Panc1 (cell line): ENCODE data around the gene STAG2. TPM values are rescaled to one million over a fixed set of nuclear protein-coding genes. Genes with fewer than 3 reads are reported as not detected.
"Not testable (repeated sequence)": the region's sequence is repeated elsewhere in the genome, so short reads cannot be mapped to it uniquely, and the experiment has no call there.

ENCODE experiments used
- ATAC-seq: fragments of 200-7000 bp; cut with Tn5 transposase; 2 replicates; pipeline ENCODE4 v1.9.1; 2020; ENCODE audit warnings: mild to moderate bottlenecking, moderate library complexity
- BruUV-seq: library from RNA; stranded (reverse); fragments of 400-500 nt; replicated peaks from 2 replicates; lab custom pipeline; 2021; lab: Mats Ljungman, UMichigan
- CTCF ChIA-PET: fragments of 300-600 bp; sonication (Branson Sonifier 250); formaldehyde crosslinking; loops from one replicate; lab custom pipeline; 2022; ENCODE audit warnings: antibody characterized with exemption; lab: Charles Lee
- POLR2A ChIA-PET: fragments of 300-600 bp; sonication (Branson Sonifier 250); formaldehyde crosslinking; loops from one replicate; lab custom pipeline; 2022; ENCODE audit warnings: antibody characterized with exemption; lab: Charles Lee
- DNase-seq: peaks from one replicate; pipeline ENCODE4 v3.0.0-alpha.2; 2010; ENCODE audit warnings: low read depth, low spot score
- H3K27ac ChIP-seq: 2 replicates; pipeline ENCODE4 v1.5.1; 2011; ENCODE audit warnings: mild to moderate bottlenecking, low read length, inconsistent platforms
- H3K27me3 ChIP-seq: fragments of 200-500 bp; sonication (Bioruptor generic); 2 replicates; pipeline ENCODE4 v1.6.0; 2014; ENCODE audit warnings: low read length, inconsistent platforms; ENCODE audit not compliant: control insufficient read depth, insufficient read depth
- H3K36me3 ChIP-seq: fragments of 200-500 bp; sonication (Bioruptor generic); 2 replicates; pipeline ENCODE4 v1.5.1; 2014; ENCODE audit warnings: inconsistent platforms, mild to moderate bottlenecking, low read length, moderate library complexity; ENCODE audit not compliant: control insufficient read depth, insufficient read depth
- H3K4me1 ChIP-seq: 2 replicates; pipeline ENCODE4 v1.5.1; 2011; ENCODE audit warnings: inconsistent platforms, mild to moderate bottlenecking, low read length, moderate library complexity; ENCODE audit not compliant: control insufficient read depth, insufficient read depth
- H3K4me3 ChIP-seq, 2 experiments: 2 replicates each; pipeline ENCODE4 v1.5.1; 2011 to 2012; ENCODE audit warnings: low read depth in 2 of 2, low read length in 2 of 2, mild to moderate bottlenecking in 2 of 2, inconsistent platforms in 1 of 2, moderate library complexity in 1 of 2
- H3K9me3 ChIP-seq: fragments of 200-500 bp; sonication (Bioruptor generic); 2 replicates; pipeline ENCODE4 v1.5.1; 2014; ENCODE audit warnings: low read depth, mild to moderate bottlenecking, inconsistent platforms, low read length, moderate library complexity; ENCODE audit not compliant: control insufficient read depth, insufficient read depth
- POLR2AphosphoS5 ChIP-seq: IDR thresholded peaks from 2 replicates; pipeline ENCODE4 v1.6.1; 2012; ENCODE audit warnings: mild to moderate bottlenecking, low read depth, low read length, moderate library complexity
- SIN3A ChIP-seq: IDR thresholded peaks from 2 replicates; pipeline ENCODE4 v1.6.1; 2012; ENCODE audit warnings: low read depth, mild to moderate bottlenecking, low read length, moderate library complexity, borderline replicate concordance; ENCODE audit not compliant: insufficient read depth
- TCF7L2 ChIP-seq: IDR thresholded peaks from 2 replicates; pipeline ENCODE4 v1.6.1; 2011; ENCODE audit warnings: mild to moderate bottlenecking, low read depth, low read length, inconsistent platforms
- in situ Hi-C: cut with HindIII; loops from 2 replicates; pipeline ENCODE4 v1.10.0; 2016; ENCODE audit warnings: low sequenced_read_pairs, low pct_unique_long_range_greater_than_20kb
- intact Hi-C: fragments of 100-400 bp; cut with micrococcal nuclease; formaldehyde crosslinking; loops from one replicate; pipeline ENCODE4 v1.10.0; 2022; ENCODE audit not compliant: unreplicated experiment
- total RNA-seq: library from RNA; stranded (reverse); gene quantifications from one replicate; pipeline ENCODE4 v1.2.1, GENCODE V29; 2021; ENCODE audit not compliant: unreplicated experiment
- TF ChIP-seq, protein P1 (sequence below): fragments of 450-650 bp; IDR thresholded peaks from 2 replicates; pipeline ENCODE4 v1.5.1; 2017; ENCODE audit warnings: mild to moderate bottlenecking
- TF ChIP-seq, protein P2 (sequence below), 2 experiments: IDR thresholded peaks; 2 replicates each; pipeline ENCODE4 v1.6.1; 2011 to 2012; ENCODE audit warnings: low read depth in 2 of 2, control low read depth in 1 of 2, low read length in 1 of 2, mild to moderate bottlenecking in 1 of 2, moderate library complexity in 1 of 2; ENCODE audit not compliant: insufficient read depth in 1 of 2

Gene STAG2
- total RNA-seq, 1 experiment from 2014 or later, result 94.5 TPM

DNA sequence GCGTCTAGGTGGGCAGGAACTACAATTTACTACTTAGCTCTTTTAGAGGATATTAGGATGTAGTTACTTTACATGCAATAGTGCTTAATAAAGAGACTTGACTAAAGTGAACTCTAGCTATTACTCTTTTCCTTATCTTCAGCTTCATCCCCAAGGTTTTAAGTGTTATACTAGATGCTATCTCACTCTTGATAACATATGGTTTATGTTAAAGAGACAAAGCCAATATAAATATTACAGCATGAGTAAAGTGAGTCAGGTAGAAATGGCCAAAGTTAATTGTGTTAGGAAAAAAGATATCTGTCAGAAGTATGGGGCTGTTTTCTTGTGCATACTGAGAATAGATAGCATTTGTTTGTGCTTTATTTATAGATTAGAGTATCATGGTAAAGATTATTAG, 80.5 kb downstream of the STAG2 start:
- Histone ChIP-seq H3K27me3 (no peaks in the 10 kb centered on the region), H3K9me3 (no peaks in the 10 kb centered on the region), H3K36me3 (peaks cover 15% of the 10 kb centered on the region), H3K27ac (no peak overlapping the region), H3K4me3 (no peak overlapping the region), H3K4me1 (no peaks in the 10 kb centered on the region)
- in situ Hi-C loops, result no loop called here
- POLR2A ChIA-PET, result no interaction called here
- CTCF ChIA-PET, result no interaction called here
- DNase-seq (no peak), ATAC-seq (no peak)
- TF ChIP-seq POLR2AphosphoS5, result no peak
- TF ChIP-seq, protein P1, sequence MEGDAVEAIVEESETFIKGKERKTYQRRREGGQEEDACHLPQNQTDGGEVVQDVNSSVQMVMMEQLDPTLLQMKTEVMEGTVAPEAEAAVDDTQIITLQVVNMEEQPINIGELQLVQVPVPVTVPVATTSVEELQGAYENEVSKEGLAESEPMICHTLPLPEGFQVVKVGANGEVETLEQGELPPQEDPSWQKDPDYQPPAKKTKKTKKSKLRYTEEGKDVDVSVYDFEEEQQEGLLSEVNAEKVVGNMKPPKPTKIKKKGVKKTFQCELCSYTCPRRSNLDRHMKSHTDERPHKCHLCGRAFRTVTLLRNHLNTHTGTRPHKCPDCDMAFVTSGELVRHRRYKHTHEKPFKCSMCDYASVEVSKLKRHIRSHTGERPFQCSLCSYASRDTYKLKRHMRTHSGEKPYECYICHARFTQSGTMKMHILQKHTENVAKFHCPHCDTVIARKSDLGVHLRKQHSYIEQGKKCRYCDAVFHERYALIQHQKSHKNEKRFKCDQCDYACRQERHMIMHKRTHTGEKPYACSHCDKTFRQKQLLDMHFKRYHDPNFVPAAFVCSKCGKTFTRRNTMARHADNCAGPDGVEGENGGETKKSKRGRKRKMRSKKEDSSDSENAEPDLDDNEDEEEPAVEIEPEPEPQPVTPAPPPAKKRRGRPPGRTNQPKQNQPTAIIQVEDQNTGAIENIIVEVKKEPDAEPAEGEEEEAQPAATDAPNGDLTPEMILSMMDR, result no peak
- intact Hi-C loops, result no loop called here
- BruUV-seq, result no TSS peak

DNA sequence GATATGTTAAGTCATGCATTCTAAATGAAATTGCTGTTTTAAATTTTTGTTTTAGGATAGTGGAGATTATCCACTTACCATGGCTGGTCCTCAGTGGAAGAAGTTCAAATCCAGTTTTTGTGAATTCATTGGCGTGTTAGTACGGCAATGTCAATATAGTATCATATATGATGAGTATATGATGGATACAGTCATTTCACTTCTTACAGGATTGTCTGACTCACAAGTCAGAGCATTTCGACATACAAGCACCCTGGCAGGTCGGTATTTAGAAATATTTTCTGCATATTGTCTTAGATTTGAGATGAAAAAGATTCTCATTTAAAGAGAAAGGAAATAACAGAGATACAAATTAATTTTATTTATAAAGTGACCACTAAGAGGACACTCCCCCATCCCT, 83.6 kb downstream of the STAG2 start:
- Histone ChIP-seq H3K9me3 (no peaks in the 10 kb centered on the region), H3K4me1 (no peaks in the 10 kb centered on the region), H3K4me3 (no peak overlapping the region), H3K27ac (no peak overlapping the region), H3K27me3 (no peaks in the 10 kb centered on the region), H3K36me3 (peaks cover 22% of the 10 kb centered on the region)
- BruUV-seq, result no TSS peak
- TF ChIP-seq, protein P2, sequence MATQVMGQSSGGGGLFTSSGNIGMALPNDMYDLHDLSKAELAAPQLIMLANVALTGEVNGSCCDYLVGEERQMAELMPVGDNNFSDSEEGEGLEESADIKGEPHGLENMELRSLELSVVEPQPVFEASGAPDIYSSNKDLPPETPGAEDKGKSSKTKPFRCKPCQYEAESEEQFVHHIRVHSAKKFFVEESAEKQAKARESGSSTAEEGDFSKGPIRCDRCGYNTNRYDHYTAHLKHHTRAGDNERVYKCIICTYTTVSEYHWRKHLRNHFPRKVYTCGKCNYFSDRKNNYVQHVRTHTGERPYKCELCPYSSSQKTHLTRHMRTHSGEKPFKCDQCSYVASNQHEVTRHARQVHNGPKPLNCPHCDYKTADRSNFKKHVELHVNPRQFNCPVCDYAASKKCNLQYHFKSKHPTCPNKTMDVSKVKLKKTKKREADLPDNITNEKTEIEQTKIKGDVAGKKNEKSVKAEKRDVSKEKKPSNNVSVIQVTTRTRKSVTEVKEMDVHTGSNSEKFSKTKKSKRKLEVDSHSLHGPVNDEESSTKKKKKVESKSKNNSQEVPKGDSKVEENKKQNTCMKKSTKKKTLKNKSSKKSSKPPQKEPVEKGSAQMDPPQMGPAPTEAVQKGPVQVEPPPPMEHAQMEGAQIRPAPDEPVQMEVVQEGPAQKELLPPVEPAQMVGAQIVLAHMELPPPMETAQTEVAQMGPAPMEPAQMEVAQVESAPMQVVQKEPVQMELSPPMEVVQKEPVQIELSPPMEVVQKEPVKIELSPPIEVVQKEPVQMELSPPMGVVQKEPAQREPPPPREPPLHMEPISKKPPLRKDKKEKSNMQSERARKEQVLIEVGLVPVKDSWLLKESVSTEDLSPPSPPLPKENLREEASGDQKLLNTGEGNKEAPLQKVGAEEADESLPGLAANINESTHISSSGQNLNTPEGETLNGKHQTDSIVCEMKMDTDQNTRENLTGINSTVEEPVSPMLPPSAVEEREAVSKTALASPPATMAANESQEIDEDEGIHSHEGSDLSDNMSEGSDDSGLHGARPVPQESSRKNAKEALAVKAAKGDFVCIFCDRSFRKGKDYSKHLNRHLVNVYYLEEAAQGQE (IDR thresholded peaks at IDR 0.05; ENCODE audit: insufficient read depth in 1 of 2, low read depth in 2 of 2, low read length in 1 of 2), result no peak
- TF ChIP-seq SIN3A (no peak), TCF7L2 (no peak), POLR2AphosphoS5 (no peak)
- TF ChIP-seq, protein P1, result no peak
- CTCF ChIA-PET, result no interaction called here
- POLR2A ChIA-PET, result no interaction called here
- ATAC-seq (no peak), DNase-seq (no peak)
- intact Hi-C loops (no loop called here), in situ Hi-C loops (no loop called here)

DNA sequence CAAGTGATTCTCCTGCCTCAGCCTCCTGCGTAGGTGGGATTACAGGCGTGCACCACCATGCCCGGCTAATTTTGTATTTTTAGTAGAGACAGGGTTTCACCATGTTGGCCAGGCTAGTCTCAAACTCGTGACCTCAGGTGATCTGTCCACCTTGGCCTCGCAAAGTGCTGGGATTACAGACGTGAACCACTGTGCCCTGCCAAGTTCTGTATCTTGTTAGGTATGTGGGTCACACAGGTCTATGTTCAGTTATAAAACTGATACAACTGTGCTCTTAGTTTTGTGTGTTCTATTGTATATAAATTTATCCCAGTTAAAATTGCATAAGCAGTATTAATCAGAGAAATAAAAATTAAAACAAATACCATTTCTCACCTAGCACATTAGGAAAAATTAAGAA, 122.9 kb downstream of the STAG2 start:
- H3K9me3 ChIP-seq, in situ Hi-C loops, CTCF ChIA-PET: not testable (repeated sequence)

More for the DNA sequence above, 122.9 kb downstream of the STAG2 start:
- intact Hi-C loops, DNase-seq, POLR2A ChIA-PET, H3K4me3 ChIP-seq, H3K4me1 ChIP-seq, BruUV-seq, H3K27me3 ChIP-seq, H3K27ac ChIP-seq, ATAC-seq: not testable (repeated sequence)
- H3K36me3 ChIP-seq, result peaks cover 24% of the 10 kb centered on the region
